Panc1 (cell line): Measurements from ENCODE around the gene PHETA2.

ENCODE experiments used
- CTCF ChIP-seq: fragments of 450-650 bp; IDR thresholded peaks from 2 replicates; pipeline ENCODE4 v1.5.1; 2017; ENCODE audit warnings: mild to moderate bottlenecking
- POLR2AphosphoS5 ChIP-seq: IDR thresholded peaks from 2 replicates; pipeline ENCODE4 v1.6.1; 2012; ENCODE audit warnings: mild to moderate bottlenecking, low read depth, low read length, moderate library complexity
- REST ChIP-seq, 2 experiments: IDR thresholded peaks; 2 replicates each; pipeline ENCODE4 v1.6.1; 2011 to 2012; ENCODE audit warnings: low read depth in 2 of 2, control low read depth in 1 of 2, low read length in 1 of 2, mild to moderate bottlenecking in 1 of 2, moderate library complexity in 1 of 2; ENCODE audit not compliant: insufficient read depth in 1 of 2
- SIN3A ChIP-seq: IDR thresholded peaks from 2 replicates; pipeline ENCODE4 v1.6.1; 2012; ENCODE audit warnings: low read depth, mild to moderate bottlenecking, low read length, moderate library complexity, borderline replicate concordance; ENCODE audit not compliant: insufficient read depth
- TCF7L2 ChIP-seq: IDR thresholded peaks from 2 replicates; pipeline ENCODE4 v1.6.1; 2011; ENCODE audit warnings: mild to moderate bottlenecking, low read depth, low read length, inconsistent platforms

- TF ChIP-seq CTCF (no peak; the same call in 1 of the 2 replicates), REST (IDR thresholded peaks at IDR 0.05; ENCODE audit: insufficient read depth in 1 of 2, low read depth in 2 of 2, low read length in 1 of 2) (no peak), TCF7L2 (no peak), SIN3A (no peak), POLR2AphosphoS5 (no peak)
Measured at GRCh38 chr22:42074132-42074811, at the start of gene PHETA2.
